IMR-90 (cell line): ENCODE results near the gene RXFP1. TPM values are rescaled to one million over a fixed set of nuclear protein-coding genes. Genes with fewer than 3 reads are reported as not detected.

Source experiments
- ATAC-seq: fragments of 200-7000 bp; cut with Tn5 transposase; 2 replicates; pipeline ENCODE4 v1.9.1; 2020; ENCODE audit warnings: low read depth, mild to moderate bottlenecking, moderate library complexity
- BruUV-seq: library from RNA; stranded (reverse); fragments of 400-500 nt; replicated peaks from 2 replicates; lab custom pipeline; 2021; lab: Mats Ljungman, UMichigan
- CTCF ChIA-PET: fragments of 300-600 bp; formaldehyde crosslinking; extraction: SDS; loops from one replicate; lab custom pipeline; 2021; ENCODE audit warnings: antibody characterized with exemption; lab: Yijun Ruan, JAX
- POLR2A ChIA-PET: fragments of 300-600 bp; sonication (Branson Sonifier 250); formaldehyde crosslinking; loops from one replicate; lab custom pipeline; 2022; ENCODE audit warnings: antibody characterized with exemption; ENCODE audit not compliant: unreplicated experiment; lab: Charles Lee
- DNase-seq: peaks from one replicate; pipeline ENCODE4 v3.0.0; 2013
- H2AFZ ChIP-seq: replicated peaks from 2 replicates; pipeline ENCODE3; 2013; ENCODE audit warnings: low read length, mild to moderate bottlenecking; ENCODE audit not compliant: poor library complexity
- H2AK5ac ChIP-seq: 2 replicates; pipeline ENCODE4 v1.6.1; 2013; ENCODE audit warnings: low read depth, low read length, inconsistent platforms
- H2AK9ac ChIP-seq: replicated peaks from 2 replicates; pipeline ENCODE3; 2013; ENCODE audit warnings: mild to moderate bottlenecking, low read depth, low read length, moderate library complexity; ENCODE audit not compliant: poor library complexity
- H2BK120ac ChIP-seq: 2 replicates; pipeline ENCODE4 v1.6.1; 2013; ENCODE audit warnings: low read depth, low read length, inconsistent platforms
- H2BK15ac ChIP-seq: 3 replicates; pipeline ENCODE4 v1.6.1; 2013; ENCODE audit warnings: low read depth, low read length, inconsistent platforms
- H2BK20ac ChIP-seq: 2 replicates; pipeline ENCODE4 v1.6.1; 2013; ENCODE audit warnings: low read depth, mild to moderate bottlenecking, inconsistent platforms, low read length, moderate library complexity
- H2BK5ac ChIP-seq: 2 replicates; pipeline ENCODE4 v1.6.1; 2013; ENCODE audit warnings: mild to moderate bottlenecking, low read depth, low read length, inconsistent platforms; ENCODE audit not compliant: poor library complexity, severe bottlenecking
- H3K14ac ChIP-seq: replicated peaks from 2 replicates; pipeline ENCODE4 v1.6.1; 2013; ENCODE audit warnings: low read depth, low read length, inconsistent platforms
- H3K18ac ChIP-seq: 2 replicates; pipeline ENCODE4 v1.6.1; 2013; ENCODE audit warnings: low read depth, low read length, control low read depth
- H3K23ac ChIP-seq: 2 replicates; pipeline ENCODE4 v1.6.1; 2013; ENCODE audit warnings: low read depth, low read length, inconsistent platforms
- H3K27ac ChIP-seq: 2 replicates; pipeline ENCODE4 v1.5.1; 2013; ENCODE audit warnings: mild to moderate bottlenecking, control low read depth, low read length; ENCODE audit not compliant: insufficient read depth
- H3K27me3 ChIP-seq: 2 replicates; pipeline ENCODE4 v1.6.1; 2013; ENCODE audit warnings: low read length; ENCODE audit not compliant: control insufficient read depth, insufficient read depth
- H3K36me3 ChIP-seq: 2 replicates; pipeline ENCODE4 v1.6.1; 2013; ENCODE audit warnings: low read length, mixed read lengths; ENCODE audit not compliant: control insufficient read depth, insufficient read depth
- H3K4ac ChIP-seq: 2 replicates; pipeline ENCODE4 v1.6.1; 2013; ENCODE audit warnings: low read depth, low read length, inconsistent platforms
- H3K4me1 ChIP-seq: 2 replicates; pipeline ENCODE4 v1.6.1; 2013; ENCODE audit warnings: low read length, mixed read lengths; ENCODE audit not compliant: control insufficient read depth, insufficient read depth
- H3K4me2 ChIP-seq: 2 replicates; pipeline ENCODE4 v1.6.1; 2013; ENCODE audit warnings: low read depth, mild to moderate bottlenecking, control low read depth, low read length, moderate library complexity
- H3K4me3 ChIP-seq: 2 replicates; pipeline ENCODE4 v1.5.1; 2013; ENCODE audit warnings: low read depth, mild to moderate bottlenecking, control low read depth, low read length, moderate library complexity; ENCODE audit not compliant: insufficient read depth
- H3K56ac ChIP-seq: 2 replicates; pipeline ENCODE4 v1.6.1; 2013; ENCODE audit warnings: low read length, inconsistent platforms; ENCODE audit not compliant: insufficient read depth; ENCODE audit errors: extremely low read depth
- H3K79me1 ChIP-seq, 2 experiments: 2 replicates each; pipeline ENCODE4 v1.6.1; 2013; ENCODE audit warnings: low read length in 2 of 2, inconsistent platforms in 1 of 2, low read depth in 1 of 2
- H3K9ac ChIP-seq: 2 replicates; pipeline ENCODE4 v1.6.1; 2013; ENCODE audit warnings: low read depth, low read length, control low read depth
- H3K9me1 ChIP-seq: 2 replicates; pipeline ENCODE4 v1.6.1; 2013; ENCODE audit warnings: low read length, inconsistent platforms; ENCODE audit not compliant: insufficient read depth
- H3K9me3 ChIP-seq: 2 replicates; pipeline ENCODE4 v1.6.1; 2013; ENCODE audit warnings: low read length; ENCODE audit not compliant: control insufficient read depth, insufficient read depth
- H4K20me1 ChIP-seq: 2 replicates; pipeline ENCODE4 v1.6.1; 2013; ENCODE audit warnings: low read length, inconsistent platforms; ENCODE audit not compliant: insufficient read depth
- H4K5ac ChIP-seq: 2 replicates; pipeline ENCODE4 v1.6.1; 2013; ENCODE audit warnings: mild to moderate bottlenecking, low read depth, low read length, control low read depth
- H4K8ac ChIP-seq, 2 experiments: 2 replicates each; pipeline ENCODE4 v1.6.1; 2013; ENCODE audit warnings: low read depth in 2 of 2, low read length in 2 of 2, control low read depth in 1 of 2, inconsistent platforms in 1 of 2
- H4K91ac ChIP-seq: 2 replicates; pipeline ENCODE4 v1.6.1; 2013; ENCODE audit warnings: low read depth, low read length, inconsistent platforms; ENCODE audit not compliant: insufficient read depth
- BHLHE40 ChIP-seq: fragments of 150-350 bp; IDR thresholded peaks from 2 replicates; pipeline ENCODE4 v1.6.1; 2016; ENCODE audit warnings: mild to moderate bottlenecking, low read depth, low read length
- CEBPB ChIP-seq: IDR thresholded peaks from 2 replicates; pipeline ENCODE4 v1.6.1; 2012; ENCODE audit warnings: low read depth, low read length, improper control_type of control experiment
- POLR2A ChIP-seq: IDR thresholded peaks from 2 replicates; pipeline ENCODE4 v1.6.1; 2012; ENCODE audit warnings: mild to moderate bottlenecking, low read depth, low read length
- WGBS, 2 experiments: methylation state at CpG; one replicate each; pipeline versions ENCODE4 v1.1.5 to v1.1.7; 2013; ENCODE audit warnings: missing lambda C conversion rate in 2 of 2; ENCODE audit not compliant: insufficient read length in 1 of 2; ENCODE audit errors: extremely low coverage in 2 of 2; 5-methylcytosine and 5-hydroxymethylcytosine counted together
- dilution Hi-C: fragments of 300-500 bp; cut with HindIII; formaldehyde crosslinking; loops from one replicate; pipeline ENCODE4 v1.14.3; 2018; ENCODE audit warnings: low sequenced_read_pairs; ENCODE audit not compliant: unreplicated experiment
- in situ Hi-C: fragments of 300-500 bp; cut with MboI; formaldehyde crosslinking; loops from 3 replicates; pipeline ENCODE4 v1.14.3; 2019; ENCODE audit warnings: low sequenced_read_pairs, inconsistent platforms, mixed read lengths
- intact Hi-C: fragments of 100-400 bp; cut with micrococcal nuclease; formaldehyde crosslinking; loops from 2 replicates; pipeline ENCODE4 v1.10.0; 2022
- polyA plus RNA-seq, 3 experiments: library from polyadenylated mRNA; depleted of rRNA; stranded (reverse); fragments of >200 nt; gene quantifications; 2 replicates each; pipeline ENCODE4 v1.2.3, GENCODE V29; 2012; ENCODE audit warnings: low replicate concordance in 1 of 3
- total RNA-seq: library from RNA; depleted of rRNA; stranded (reverse); fragments of >200 nt; gene quantifications from 2 replicates; pipeline ENCODE4 v1.2.3, GENCODE V29; 2012
- TF ChIP-seq, protein P1 (sequence below): fragments of 150-350 bp; IDR thresholded peaks from 2 replicates; pipeline ENCODE4 v1.6.1; 2017; ENCODE audit warnings: mild to moderate bottlenecking, antibody characterized with exemption, low read length, low read depth

The RXFP1 gene
- total and polyA plus RNA-seq, 2 of the 4 experiments (the other 2 are of a cell fraction) = not detected

DNA sequence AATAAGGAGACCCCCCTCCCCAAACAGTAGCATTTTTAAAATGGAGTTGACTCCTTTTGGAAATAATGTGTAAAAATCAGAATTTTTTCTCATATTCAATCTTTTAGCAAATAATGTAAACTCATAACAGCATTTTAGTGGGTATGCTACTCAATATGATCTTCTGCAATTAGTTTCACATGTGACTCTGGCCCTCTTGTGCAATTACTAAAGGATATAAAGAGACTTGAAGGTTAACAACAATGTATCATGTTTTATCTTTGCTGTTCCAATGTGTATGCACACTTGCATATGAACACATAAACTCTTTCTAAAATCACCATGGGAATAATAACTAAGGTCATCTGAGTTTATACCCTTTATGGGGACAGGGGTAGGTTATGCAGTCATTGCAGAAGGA is 39.9 kb upstream of the RXFP1 start (continued):
- TF ChIP-seq, protein P1, sequence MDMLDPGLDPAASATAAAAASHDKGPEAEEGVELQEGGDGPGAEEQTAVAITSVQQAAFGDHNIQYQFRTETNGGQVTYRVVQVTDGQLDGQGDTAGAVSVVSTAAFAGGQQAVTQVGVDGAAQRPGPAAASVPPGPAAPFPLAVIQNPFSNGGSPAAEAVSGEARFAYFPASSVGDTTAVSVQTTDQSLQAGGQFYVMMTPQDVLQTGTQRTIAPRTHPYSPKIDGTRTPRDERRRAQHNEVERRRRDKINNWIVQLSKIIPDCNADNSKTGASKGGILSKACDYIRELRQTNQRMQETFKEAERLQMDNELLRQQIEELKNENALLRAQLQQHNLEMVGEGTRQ = no peak
- TF ChIP-seq CEBPB (no peak), BHLHE40 (no peak), POLR2A (no peak)

DNA sequence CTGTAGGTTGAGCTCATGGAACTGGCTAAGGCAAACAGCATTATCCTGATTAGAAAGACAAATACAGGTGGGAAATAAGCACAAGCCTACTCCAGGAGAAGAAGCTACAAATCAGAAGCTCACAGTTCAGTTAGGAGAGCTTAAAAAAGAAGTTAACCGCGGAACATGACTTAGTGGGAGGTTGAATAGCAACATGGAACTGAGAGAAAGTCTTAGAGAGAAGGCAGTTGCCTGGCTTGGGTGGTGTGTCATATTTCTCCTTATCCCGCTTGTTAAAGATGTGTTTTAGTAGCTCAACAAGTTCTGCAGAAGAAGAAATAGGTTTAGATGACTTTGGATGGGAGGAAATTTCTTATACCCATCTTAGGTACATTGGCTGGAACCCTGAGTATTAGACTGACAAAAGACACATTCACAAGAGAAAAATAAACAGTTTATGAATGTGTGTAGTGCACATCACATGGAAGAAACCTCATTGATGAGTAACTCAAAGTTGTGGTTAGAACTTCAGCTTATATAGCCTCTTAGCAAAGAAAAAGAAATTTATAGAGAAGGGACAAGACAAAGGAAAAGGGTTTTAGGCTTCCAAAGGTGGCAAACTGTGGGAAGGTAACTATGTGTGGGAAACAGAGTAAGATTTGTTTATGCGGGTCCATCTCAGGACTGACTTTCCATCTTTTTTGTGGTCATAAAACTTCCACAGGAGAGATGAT is 37.4 kb upstream of the RXFP1 start:
- Histone ChIP-seq H4K20me1 (no peaks in the 10 kb centered on the region), H4K91ac (no peak overlapping the region), H3K9me1 (no peaks in the 10 kb centered on the region), H4K8ac (no peak overlapping the region), H3K4me1 (no peaks in the 10 kb centered on the region), H2BK120ac (no peak overlapping the region), H2BK15ac (no peak overlapping the region), H3K23ac (no peak overlapping the region), H2AK5ac (no peak overlapping the region), H3K18ac (no peak overlapping the region), H4K5ac (no peak overlapping the region), H3K9ac (no peak overlapping the region), H3K79me1 (no peaks in the 10 kb centered on the region), H3K27ac (no peak overlapping the region), H3K4me3 (no peak overlapping the region), H2BK20ac (no peak overlapping the region), H3K14ac (no peak overlapping the region), H2AFZ (no peak overlapping the region), H2AK9ac (no peak overlapping the region), H3K9me3 (no peaks in the 10 kb centered on the region), H3K4ac (no peak overlapping the region), H3K56ac (no peak overlapping the region), H2BK5ac (no peak overlapping the region), H3K36me3 (no peaks in the 10 kb centered on the region), H3K4me2 (no peak overlapping the region), H3K27me3 (no peaks in the 10 kb centered on the region; the same call in 1 of the 2 replicates)
- ChIA-PET CTCF (interaction anchor here (1.0 kb wide), 1 partner anchor 11 kb away, joined by 3 read pairs; no protein-coding TSS in a partner anchor), POLR2A (no interaction called here)
- 17% methylated on average over 2 of the region's 4 CpGs; no CpG with 5 or more reads in 1 of the 2 experiments for WGBS, 2 experiments
- BruUV-seq = no TSS peak
- DNase-seq (peak; percentile 61), ATAC-seq (peak; percentile 79)
- dilution Hi-C loops = no loop called here
- intact Hi-C loops = no loop called here
- TF ChIP-seq, protein P1 = no peak
- in situ Hi-C loops = no loop called here
